Measurements from ENCODE around the gene SS18.
A peak's percentile ranks its signal among the peaks of the same experiment; 100 is the strongest.

SS18 gene

GRCh38 chr18:26074246-26074645, 16.2 kb downstream of the SS18 start:
- no peaks in the 10 kb centered on the region for H3K9me3 ChIP-seq (ENCODE audit: insufficient read depth, low read length)

DNA sequence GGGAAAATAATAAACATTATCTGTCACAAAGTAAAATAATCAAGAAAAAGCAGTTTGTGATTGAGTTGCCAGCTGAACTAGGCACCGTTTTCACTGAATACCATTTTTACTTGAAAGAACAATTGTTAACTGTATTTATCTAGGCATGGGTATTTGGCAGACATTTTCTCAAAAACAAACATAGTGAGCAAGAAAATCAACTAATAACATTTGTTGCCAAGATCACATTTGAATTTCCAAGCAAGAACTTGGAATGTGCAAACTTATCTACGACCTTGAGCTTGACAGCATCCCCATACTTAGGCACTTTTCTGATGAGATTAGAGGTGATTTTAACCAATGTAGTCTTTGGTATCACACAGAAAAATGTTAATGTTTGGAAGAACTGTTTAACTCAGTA, 16.7 kb downstream of the SS18 start:
- Histone ChIP-seq H3K27me3 (ENCODE audit: low read length) (no peaks in the 10 kb centered on the region), H3K4me3 (ENCODE audit: insufficient read depth, low read length, poor library complexity, severe bottlenecking) (no peak overlapping the region), H3K79me2 (ENCODE audit: insufficient read depth, low read length) (peaks cover 94% of the 10 kb centered on the region), H3K27ac (ENCODE audit: low read depth, low read length) (peak overlapping the region; percentile 52), H3K36me3 (ENCODE audit: low read length) (peaks cover 91% of the 10 kb centered on the region), H2AFZ (ENCODE audit: low read depth, low read length, severe bottlenecking) (no peak overlapping the region), H4K20me1 (ENCODE audit: low read depth, low read length) (peaks cover 20% of the 10 kb centered on the region), H3F3A (ENCODE audit: insufficient read depth) (peaks cover 68% of the 10 kb centered on the region), H3K4me2 (ENCODE audit: low read depth, low read length, poor library complexity, severe bottlenecking) (peak overlapping the region; percentile 37), H3K9me2 (replicated peaks; ENCODE audit: insufficient read depth, low read length) (no peaks in the 10 kb centered on the region), H3K9ac (ENCODE audit: low read length) (no peak overlapping the region), H3K9me3 (ENCODE audit: insufficient read depth, low read length) (no peaks in the 10 kb centered on the region)
- TF ChIP-seq, protein P1, sequence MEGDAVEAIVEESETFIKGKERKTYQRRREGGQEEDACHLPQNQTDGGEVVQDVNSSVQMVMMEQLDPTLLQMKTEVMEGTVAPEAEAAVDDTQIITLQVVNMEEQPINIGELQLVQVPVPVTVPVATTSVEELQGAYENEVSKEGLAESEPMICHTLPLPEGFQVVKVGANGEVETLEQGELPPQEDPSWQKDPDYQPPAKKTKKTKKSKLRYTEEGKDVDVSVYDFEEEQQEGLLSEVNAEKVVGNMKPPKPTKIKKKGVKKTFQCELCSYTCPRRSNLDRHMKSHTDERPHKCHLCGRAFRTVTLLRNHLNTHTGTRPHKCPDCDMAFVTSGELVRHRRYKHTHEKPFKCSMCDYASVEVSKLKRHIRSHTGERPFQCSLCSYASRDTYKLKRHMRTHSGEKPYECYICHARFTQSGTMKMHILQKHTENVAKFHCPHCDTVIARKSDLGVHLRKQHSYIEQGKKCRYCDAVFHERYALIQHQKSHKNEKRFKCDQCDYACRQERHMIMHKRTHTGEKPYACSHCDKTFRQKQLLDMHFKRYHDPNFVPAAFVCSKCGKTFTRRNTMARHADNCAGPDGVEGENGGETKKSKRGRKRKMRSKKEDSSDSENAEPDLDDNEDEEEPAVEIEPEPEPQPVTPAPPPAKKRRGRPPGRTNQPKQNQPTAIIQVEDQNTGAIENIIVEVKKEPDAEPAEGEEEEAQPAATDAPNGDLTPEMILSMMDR (IDR thresholded peaks at IDR 0.05; ENCODE audit: insufficient read depth, low read length, poor library complexity, severe bottlenecking) = no peak
- no peak for TF ChIP-seq EZH2phosphoT487 (conservative IDR thresholded peaks at IDR 0.05; ENCODE audit: low read length)

More at GRCh38 chr18:26074246-26074645, 16.2 kb downstream of the SS18 start:
- H3K9me2 ChIP-seq (replicated peaks; ENCODE audit: insufficient read depth, low read length) = no peaks in the 10 kb centered on the region
- no peaks in the 10 kb centered on the region for H3K27me3 ChIP-seq (ENCODE audit: low read length)
- no peak overlapping the region for H3K9ac ChIP-seq (ENCODE audit: low read length)
- TF ChIP-seq, protein P1 (IDR thresholded peaks at IDR 0.05; ENCODE audit: insufficient read depth, low read length, poor library complexity, severe bottlenecking) = no peak
- H3K36me3 ChIP-seq (ENCODE audit: low read length) = peaks cover 86% of the 10 kb centered on the region
- H3K4me2 ChIP-seq (ENCODE audit: low read depth, low read length, poor library complexity, severe bottlenecking) = peak overlapping the region; percentile 37
- H3K27ac ChIP-seq (ENCODE audit: low read depth, low read length) = peak overlapping the region; percentile 52
- no peak overlapping the region for H3K4me3 ChIP-seq (ENCODE audit: insufficient read depth, low read length, poor library complexity, severe bottlenecking)
- H4K20me1 ChIP-seq (ENCODE audit: low read depth, low read length) = peaks cover 20% of the 10 kb centered on the region
- H3K79me2 ChIP-seq (ENCODE audit: insufficient read depth, low read length) = peaks cover 99% of the 10 kb centered on the region
- no peak overlapping the region for H2AFZ ChIP-seq (ENCODE audit: low read depth, low read length, severe bottlenecking)
- H3F3A ChIP-seq (ENCODE audit: insufficient read depth) = peaks cover 69% of the 10 kb centered on the region

GRCh38 chr18:26071725-26072124, 18.7 kb downstream of the SS18 start:
- Histone ChIP-seq H2AFZ (ENCODE audit: low read depth, low read length, severe bottlenecking) (no peak overlapping the region), H4K20me1 (ENCODE audit: low read depth, low read length) (peaks cover 9% of the 10 kb centered on the region; the same call in 1 of the 2 replicates), H3K27ac (ENCODE audit: low read depth, low read length) (no peak overlapping the region), H3K4me3 (ENCODE audit: insufficient read depth, low read length, poor library complexity, severe bottlenecking) (no peak overlapping the region), H3K79me2 (ENCODE audit: insufficient read depth, low read length) (peaks cover 92% of the 10 kb centered on the region), H3K4me2 (ENCODE audit: low read depth, low read length, poor library complexity, severe bottlenecking) (no peak overlapping the region), H3K9me3 (ENCODE audit: insufficient read depth, low read length) (no peaks in the 10 kb centered on the region), H3K9me2 (replicated peaks; ENCODE audit: insufficient read depth, low read length) (no peaks in the 10 kb centered on the region), H3K27me3 (ENCODE audit: low read length) (no peaks in the 10 kb centered on the region), H3K36me3 (ENCODE audit: low read length) (peaks cover 94% of the 10 kb centered on the region), H3F3A (ENCODE audit: insufficient read depth) (peaks cover 64% of the 10 kb centered on the region), H3K9ac (ENCODE audit: low read length) (no peak overlapping the region)
- TF ChIP-seq, protein P1 (IDR thresholded peaks at IDR 0.05; ENCODE audit: insufficient read depth, low read length, poor library complexity, severe bottlenecking) = no peak
- no peak for TF ChIP-seq EZH2phosphoT487 (conservative IDR thresholded peaks at IDR 0.05; ENCODE audit: low read length)
